ENCODE measurements around the gene PPP6C.
"Not testable (repeated sequence)": the region's sequence is repeated elsewhere in the genome, so short reads cannot be mapped to it uniquely, and the experiment has no call there.

PPP6C gene

GRCh38 chr9:125140576-125140975 lies 49.0 kb downstream of the PPP6C start:
- no peak for DNase-seq

GRCh38 chr9:125137200-125137599 lies 52.4 kb downstream of the PPP6C start:
- no peak for DNase-seq

- no peak for DNase-seq
Observed at GRCh38 chr9:125134976-125135375, 54.6 kb downstream of the PPP6C start.

- DNase-seq: no peak
Observed at GRCh38 chr9:125133403-125134329, 55.9 kb downstream of the PPP6C start.

- no peak for DNase-seq
Observed at GRCh38 chr9:125131778-125132177, 57.8 kb downstream of the PPP6C start.

GRCh38 chr9:125126019-125126746 lies 63.4 kb downstream of the PPP6C start:
- no peak for DNase-seq

- no peak for DNase-seq
Observed at GRCh38 chr9:125125523-125125922, 64.1 kb downstream of the PPP6C start.

- DNase-seq: peak; percentile 26
Observed at GRCh38 chr9:125121146-125121545, 68.5 kb downstream of the PPP6C start.

- DNase-seq: no peak
Observed at GRCh38 chr9:125119643-125120286, 69.8 kb downstream of the PPP6C start.

GRCh38 chr9:125118696-125119095 lies 70.9 kb downstream of the PPP6C start:
- not testable (repeated sequence) for DNase-seq

- DNase-seq: not testable (repeated sequence)
Observed at GRCh38 chr9:125114503-125114902, 75.1 kb downstream of the PPP6C start.

- DNase-seq: no peak
Observed at GRCh38 chr9:125110464-125110863, 79.1 kb downstream of the PPP6C start.

- DNase-seq: not testable (repeated sequence)
Observed at GRCh38 chr9:125108541-125108940, 81.1 kb downstream of the PPP6C start.

- no peak for DNase-seq
Observed at GRCh38 chr9:125106285-125106893, 83.2 kb downstream of the PPP6C start.

- DNase-seq: no peak
Observed at GRCh38 chr9:125103770-125104460, 85.7 kb downstream of the PPP6C start.

- no peak for DNase-seq
Observed at GRCh38 chr9:125103021-125103420, 86.6 kb downstream of the PPP6C start.

- DNase-seq: no peak
Observed at GRCh38 chr9:125100822-125101221, 88.8 kb downstream of the PPP6C start.

GRCh38 chr9:125099816-125100215 lies 89.8 kb downstream of the PPP6C start:
- DNase-seq: peak; percentile 19

Data from DMS153 (cell line).